Naive thymus-derived CD8-positive, alpha-beta T cell (primary cell): ENCODE data around the gene KTN1. TPM values are rescaled to one million over a fixed set of nuclear protein-coding genes. Genes with fewer than 3 reads are reported as not detected.
A peak's percentile ranks its signal among the peaks of the same experiment; 100 is the strongest.

Experiments
- ATAC-seq, 2 donors: fragments of 150-1000 bp; cut with Tn5 transposase in 1 of 2; sonication (Bioruptor Pico), chemical (Tn5 transposase) in 1 of 2; 1 replicate in 1 of 2; 2 replicates in 1 of 2; pipeline ENCODE4 v1.10.0; 2021; ENCODE audit warnings: mild to moderate bottlenecking in 2 of 2, moderate library complexity in 2 of 2
- POLR2A ChIA-PET: fragments of 350-600 bp; sonication (Branson Sonifier 250); formaldehyde crosslinking; loops from one replicate; lab custom pipeline; 2021; ENCODE audit warnings: antibody characterized with exemption; lab: Charles Lee
- DNase-seq, 10 donors: peaks; one replicate each; pipeline versions ENCODE4 v3.0.0 to v3.0.0-alpha.2; 2020 to 2022
- H3K27ac Mint-ChIP-seq, 10 donors: one replicate each; pipeline ENCODE4 v1.8.0; 2020 to 2022; ENCODE audit warnings: mild to moderate bottlenecking in 10 of 10, mixed read lengths in 10 of 10, moderate library complexity in 4 of 10, inconsistent platforms in 1 of 10
- H3K27me3 Mint-ChIP-seq, 5 donors: one replicate each; pipeline ENCODE4 v1.8.0; 2021 to 2022; ENCODE audit warnings: mixed read lengths in 5 of 5
- H3K36me3 Mint-ChIP-seq, 3 donors: one replicate each; pipeline ENCODE4 v1.8.0; 2020 to 2022; ENCODE audit warnings: mixed read lengths in 3 of 3, mild to moderate bottlenecking in 2 of 3, inconsistent platforms in 1 of 3
- H3K4me1 Mint-ChIP-seq, 4 donors: one replicate each; pipeline ENCODE4 v1.8.0; 2021 to 2022; ENCODE audit warnings: mixed read lengths in 4 of 4
- H3K4me3 Mint-ChIP-seq, 10 donors: one replicate each; pipeline ENCODE4 v1.8.0; 2020 to 2022; ENCODE audit warnings: mild to moderate bottlenecking in 10 of 10, mixed read lengths in 10 of 10, moderate library complexity in 6 of 10, inconsistent platforms in 1 of 10
- H3K9me3 Mint-ChIP-seq, 9 donors: one replicate each; pipeline ENCODE4 v1.8.0; 2020 to 2022; ENCODE audit warnings: mixed read lengths in 9 of 9, mild to moderate bottlenecking in 3 of 9, inconsistent platforms in 1 of 9, moderate library complexity in 1 of 9
- polyA plus RNA-seq, 3 donors: library from polyadenylated mRNA; unstranded; fragments of 300-500 nt; fragmentation: Illumina TruSeq; gene quantifications; one replicate each; pipeline ENCODE4 v1.2.3, GENCODE V29; 2021
- total RNA-seq, 8 experiments: library from RNA in 2 of 8; stranded (reverse) in 2 of 8; gene quantifications; one replicate each; pipeline ENCODE4 v1.2.3 and lab custom pipeline; 2021 to 2026

The KTN1 gene
- total and polyA plus RNA-seq, 5 experiments from 2014 or later = 16.1 to 142 (median 30.1) TPM

DNA sequence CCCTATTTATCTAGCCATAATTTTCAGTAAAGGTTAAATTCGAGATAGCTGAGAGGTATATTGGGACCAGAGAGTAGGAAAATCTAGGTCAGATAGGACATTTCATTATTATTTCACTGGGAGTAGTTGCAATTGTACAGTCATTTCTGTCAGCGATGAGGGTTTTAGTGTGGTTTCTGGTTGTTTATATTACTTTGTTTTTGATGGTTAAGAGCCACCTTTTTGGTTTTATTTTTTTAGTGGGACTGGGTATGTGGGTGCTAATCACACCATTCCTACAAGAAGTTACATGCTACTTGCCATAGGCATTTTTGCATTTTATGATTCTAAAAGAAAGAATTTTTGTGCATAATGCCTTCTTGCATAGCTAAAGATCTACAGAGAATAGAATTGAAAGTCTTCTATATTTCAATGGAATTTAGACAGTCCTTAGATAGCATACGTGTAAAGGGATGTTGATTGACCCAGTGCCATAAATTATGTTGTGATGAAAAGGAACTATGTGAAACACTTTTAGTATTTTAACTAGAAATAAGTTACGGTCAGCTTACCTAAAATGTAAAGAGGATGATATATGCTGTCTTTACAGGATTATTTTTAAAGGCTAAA is 85.2 kb downstream of the KTN1 start:
- POLR2A ChIA-PET = no interaction called here
- Mint-ChIP-seq H3K9me3 (no peaks in the 10 kb centered on the region), H3K36me3 (peaks cover 0 to 87% (median 15%) of the 10 kb centered on the region in 3 donors), H3K4me3 (no peak overlapping the region), H3K27me3 (no peaks in the 10 kb centered on the region), H3K27ac (peak overlapping the region in 1 of 10 donors; percentile 40), H3K4me1 (peaks cover 3 to 14% (median 6%) of the 10 kb centered on the region in 4 donors)
- no peak for DNase-seq
- no peak for ATAC-seq

DNA sequence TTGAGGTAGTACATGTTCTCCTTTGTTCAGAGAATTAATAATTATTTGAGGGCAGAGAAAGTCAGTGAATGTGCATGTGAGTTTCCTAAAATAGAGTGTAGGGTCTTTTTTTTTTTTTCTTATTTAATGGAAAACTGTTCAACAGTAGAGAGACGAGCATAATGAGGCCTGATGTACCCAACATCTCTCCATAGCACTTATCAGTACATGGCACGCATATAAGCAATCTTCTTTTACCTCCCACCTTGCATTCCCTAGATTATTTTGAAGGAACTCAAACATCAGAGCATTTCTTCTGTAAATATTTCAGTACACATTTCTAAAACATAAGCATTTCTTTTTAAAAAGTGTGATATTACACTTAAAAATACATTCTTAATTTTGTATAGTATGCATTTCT is 87.8 kb downstream of the KTN1 start:
- Mint-ChIP-seq H3K4me1 (peaks cover 3 to 14% (median 6%) of the 10 kb centered on the region in 4 donors), H3K27ac (peak overlapping the region in 2 of 10 donors; percentile 9 to 17), H3K36me3 (peaks cover 6 to 89% (median 24%) of the 10 kb centered on the region in 3 donors), H3K4me3 (no peak overlapping the region), H3K9me3 (no peaks in the 10 kb centered on the region), H3K27me3 (no peaks in the 10 kb centered on the region)
- POLR2A ChIA-PET = no interaction called here
- DNase-seq (no peak), ATAC-seq (no peak)

DNA sequence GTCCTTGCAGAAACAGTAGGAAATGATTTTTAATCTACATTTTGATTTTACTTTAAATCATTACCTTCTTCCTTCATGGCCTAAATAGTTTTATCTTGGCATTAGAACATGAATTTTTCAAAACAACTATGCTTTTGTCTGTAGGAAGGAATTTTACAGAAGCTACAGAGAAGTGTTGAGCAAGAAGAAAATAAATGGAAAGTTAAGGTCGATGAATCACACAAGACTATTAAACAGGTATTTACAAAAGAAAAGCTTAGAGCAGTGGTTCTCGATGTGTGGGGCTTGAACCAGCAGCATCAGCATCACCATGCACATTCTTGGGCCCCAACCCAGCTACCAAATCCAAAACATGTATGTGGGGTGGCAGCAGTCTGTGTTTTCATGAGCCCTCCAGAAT is 91.6 kb downstream of the KTN1 start:
- no peak overlapping the region for H3K27ac Mint-ChIP-seq
- H3K36me3 Mint-ChIP-seq = peaks cover 8 to 83% (median 30%) of the 10 kb centered on the region in 3 donors
- H3K4me1 Mint-ChIP-seq = peaks cover 0 to under 1% (median 0%) of the 10 kb centered on the region in 4 donors
- no peak for ATAC-seq
- no peak for DNase-seq
- H3K9me3 Mint-ChIP-seq = no peaks in the 10 kb centered on the region
- H3K4me3 Mint-ChIP-seq = no peak overlapping the region
- H3K27me3 Mint-ChIP-seq = no peaks in the 10 kb centered on the region
- POLR2A ChIA-PET = no interaction called here

DNA sequence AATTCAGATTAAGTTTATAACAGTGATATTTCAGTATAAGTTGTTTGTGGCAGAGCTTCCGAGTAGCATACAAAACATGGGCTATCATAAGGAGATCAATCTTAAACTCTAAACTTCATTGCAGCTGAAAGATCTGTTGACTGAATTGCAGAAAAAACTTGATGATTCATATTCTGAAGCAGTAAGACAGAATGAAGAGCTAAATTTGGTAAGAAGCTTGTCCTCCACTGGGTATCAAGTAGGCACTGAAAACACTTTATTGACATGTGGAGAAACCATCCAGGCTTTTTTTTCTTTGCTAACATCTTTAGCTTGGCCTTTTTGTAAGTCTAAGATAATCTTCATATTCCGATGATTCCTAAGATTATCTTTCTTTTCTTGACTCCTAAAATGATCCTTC is 93.0 kb downstream of the KTN1 start:
- Mint-ChIP-seq H3K9me3 (no peaks in the 10 kb centered on the region), H3K27me3 (no peaks in the 10 kb centered on the region), H3K27ac (peak overlapping the region in 1 of 10 donors; percentile 5), H3K4me3 (no peak overlapping the region), H3K4me1 (no peaks in the 10 kb centered on the region), H3K36me3 (peaks cover 8 to 73% (median 30%) of the 10 kb centered on the region in 3 donors)
- POLR2A ChIA-PET = no interaction called here
- DNase-seq = no peak
- no peak for ATAC-seq

DNA sequence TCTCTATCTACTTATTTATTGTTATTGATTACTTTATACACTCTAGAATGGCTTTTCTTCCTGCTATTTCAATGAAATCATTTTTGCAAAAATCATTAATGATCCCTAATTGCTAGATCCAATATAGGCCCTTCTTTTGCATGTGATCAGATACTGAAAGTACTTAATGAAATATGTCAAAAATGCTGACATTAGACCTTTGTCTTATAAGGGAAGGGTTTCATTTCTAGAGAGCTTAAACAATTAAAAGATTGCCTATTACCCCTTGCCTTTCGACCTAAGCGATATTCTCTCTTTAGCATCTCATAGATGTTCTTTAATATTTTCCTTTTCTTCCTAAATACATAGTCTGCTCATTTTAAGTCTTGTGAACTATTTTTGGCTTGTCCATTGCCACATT is 101.1 kb downstream of the KTN1 start:
- POLR2A ChIA-PET = no interaction called here
- peaks cover 0 to 3% (median 0%) of the 10 kb centered on the region in 4 donors for H3K4me1 Mint-ChIP-seq

DNA sequence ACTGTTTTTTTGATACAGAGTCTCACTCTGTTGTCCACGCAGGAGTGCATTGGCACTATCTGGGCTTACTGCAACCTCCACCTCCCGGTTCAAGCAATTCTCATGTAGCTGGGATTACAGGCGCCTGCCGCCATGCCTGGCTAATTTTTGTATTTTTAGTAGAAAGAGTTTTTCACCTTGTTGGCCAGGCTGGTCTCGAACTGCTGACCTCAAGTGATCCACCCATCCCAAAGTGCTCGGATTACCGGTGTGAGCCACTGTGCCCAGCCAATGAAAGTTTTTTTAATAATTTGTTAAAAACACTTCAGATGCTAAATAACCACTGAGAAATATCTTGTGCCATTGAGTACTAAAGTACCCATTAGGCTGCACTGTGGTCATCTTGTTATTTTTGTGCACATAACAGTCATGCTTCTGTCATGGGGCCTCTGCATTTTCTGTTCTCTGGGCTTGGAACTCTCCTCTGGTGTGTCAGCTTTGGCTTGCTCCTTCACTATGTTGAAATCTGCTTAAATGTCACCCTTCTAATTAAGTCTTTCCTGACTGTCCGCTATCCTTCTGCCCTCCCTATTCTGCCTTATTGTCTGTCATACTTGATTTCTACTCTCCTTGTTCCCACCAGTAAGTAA is 105.1 kb downstream of the KTN1 start:
- no peak overlapping the region for H3K4me3 Mint-ChIP-seq
- peaks cover 5 to 71% (median 34%) of the 10 kb centered on the region in 3 donors for H3K36me3 Mint-ChIP-seq

More for the DNA sequence above, 101.1 kb downstream of the KTN1 start:
- no peaks in the 10 kb centered on the region for H3K9me3 Mint-ChIP-seq
- no peak for ATAC-seq
- DNase-seq = no peak
- peaks cover 5 to 79% (median 28%) of the 10 kb centered on the region in 3 donors for H3K36me3 Mint-ChIP-seq
- no peaks in the 10 kb centered on the region for H3K27me3 Mint-ChIP-seq
- H3K4me3 Mint-ChIP-seq = no peak overlapping the region
- H3K27ac Mint-ChIP-seq = peak overlapping the region in 2 of 10 donors; percentile 52 to 68

DNA sequence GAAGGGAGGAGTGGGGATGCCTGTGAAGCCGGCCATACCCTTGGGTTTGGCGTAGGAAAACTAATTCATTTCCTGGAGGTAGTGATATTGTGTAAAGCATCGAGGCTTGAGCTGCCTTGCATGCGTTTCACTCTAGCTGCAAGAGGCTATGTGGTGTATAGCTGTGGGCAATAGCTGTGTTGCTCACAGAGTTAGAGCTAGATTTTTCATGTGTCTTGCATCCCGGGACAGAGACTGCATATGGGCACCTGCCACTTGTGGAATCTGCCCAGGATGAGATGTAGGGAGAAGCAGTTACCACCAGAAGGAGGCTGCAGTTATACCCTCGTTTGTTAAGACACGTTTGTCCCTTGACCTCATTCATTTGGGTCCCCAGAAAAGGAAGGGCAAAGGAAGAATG is 106.7 kb downstream of the KTN1 start:
- H3K27ac Mint-ChIP-seq = peak overlapping the region in 1 of 10 donors; percentile 13
- H3K36me3 Mint-ChIP-seq = peaks cover 5 to 54% (median 26%) of the 10 kb centered on the region in 3 donors
- peaks cover 0 to 5% (median 0%) of the 10 kb centered on the region in 4 donors for H3K4me1 Mint-ChIP-seq
- H3K27me3 Mint-ChIP-seq = no peaks in the 10 kb centered on the region
- POLR2A ChIA-PET = interaction anchor here (0.6 kb wide), 1 partner anchor 396 kb away, joined by 3 read pairs; no protein-coding TSS in a partner anchor
- H3K4me3 Mint-ChIP-seq = no peak overlapping the region
- ATAC-seq (no peak), DNase-seq (no peak)
- no peaks in the 10 kb centered on the region for H3K9me3 Mint-ChIP-seq

More for the DNA sequence above, 105.1 kb downstream of the KTN1 start:
- ATAC-seq (no peak), DNase-seq (no peak)
- peaks cover 0 to 5% (median 0%) of the 10 kb centered on the region in 4 donors for H3K4me1 Mint-ChIP-seq
- peak overlapping the region in 1 of 10 donors; percentile 44 for H3K27ac Mint-ChIP-seq
- H3K9me3 Mint-ChIP-seq = no peaks in the 10 kb centered on the region
- POLR2A ChIA-PET = interaction anchor here (0.6 kb wide), 1 partner anchor 100 kb away, joined by 3 read pairs; no protein-coding TSS in a partner anchor
- H3K27me3 Mint-ChIP-seq = no peaks in the 10 kb centered on the region

DNA sequence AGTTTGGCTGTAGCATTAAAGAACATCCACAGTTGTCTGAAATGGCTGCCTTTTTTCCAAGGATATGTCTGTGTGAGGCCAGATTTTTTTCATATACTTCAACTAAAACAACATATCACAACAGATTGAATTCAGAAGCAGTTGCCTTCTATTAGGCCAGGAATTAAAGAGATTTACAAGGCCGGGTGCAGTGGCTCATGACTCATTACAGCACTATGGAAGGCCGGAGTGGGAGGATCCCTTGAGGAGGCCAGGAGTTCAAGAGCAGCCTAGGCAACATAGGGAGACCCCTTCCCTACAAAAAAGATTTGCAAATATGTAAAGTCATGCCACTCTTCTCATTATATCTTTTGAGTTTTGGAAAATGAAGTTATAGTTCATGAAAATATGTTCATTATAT is 108.6 kb downstream of the KTN1 start:
- Mint-ChIP-seq H3K27ac (no peak overlapping the region), H3K27me3 (no peaks in the 10 kb centered on the region), H3K9me3 (no peaks in the 10 kb centered on the region), H3K4me1 (peaks cover 0 to 5% (median 0%) of the 10 kb centered on the region in 4 donors), H3K4me3 (no peak overlapping the region), H3K36me3 (peaks cover 5 to 38% (median 18%) of the 10 kb centered on the region in 3 donors)
- ATAC-seq (no peak), DNase-seq (no peak)
- POLR2A ChIA-PET = no interaction called here

DNA sequence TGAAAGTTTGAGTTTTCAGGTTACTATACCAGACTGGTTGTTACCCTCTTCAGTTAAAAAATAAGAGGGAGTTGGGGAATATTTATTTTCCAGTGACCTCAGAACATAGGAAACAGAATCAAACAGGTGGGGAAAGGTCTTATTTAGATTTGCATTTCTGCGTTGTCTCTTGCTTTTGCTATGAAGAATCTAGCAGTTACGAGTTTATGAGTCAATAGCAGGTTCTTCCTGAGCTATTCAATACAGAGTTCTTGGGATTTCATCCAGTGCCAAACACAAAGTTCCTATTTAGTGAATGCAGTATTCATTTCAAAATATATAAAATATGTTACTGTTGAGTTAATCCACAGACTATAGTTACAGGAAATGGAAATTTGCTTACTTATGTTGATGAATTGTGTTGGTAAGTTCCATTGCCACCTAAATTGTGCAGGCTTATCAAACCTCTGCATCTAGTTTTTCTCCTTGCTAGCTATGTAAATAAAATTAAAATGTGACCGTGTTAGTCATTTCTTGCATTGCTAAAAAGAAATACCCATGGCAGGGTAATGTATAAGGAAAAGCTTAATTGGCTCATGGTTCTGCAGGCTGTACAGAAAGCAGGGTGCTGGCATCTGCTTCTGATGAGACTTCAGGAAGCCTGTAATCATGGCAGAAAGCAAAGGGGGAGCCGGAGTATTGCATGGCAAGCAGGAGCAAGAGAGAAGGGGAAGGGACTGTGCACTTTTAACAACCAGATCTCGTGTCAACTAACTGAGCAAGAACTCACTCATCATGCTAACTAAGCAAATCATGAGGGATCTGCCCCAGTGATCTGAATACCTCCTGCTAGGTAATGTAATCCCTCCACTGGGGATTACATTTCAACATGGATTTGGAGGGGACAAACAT is 110.2 kb downstream of the KTN1 start:
- Mint-ChIP-seq H3K9me3 (no peaks in the 10 kb centered on the region), H3K27me3 (no peaks in the 10 kb centered on the region), H3K36me3 (peaks cover 4 to 23% (median 15%) of the 10 kb centered on the region in 3 donors), H3K4me1 (peaks cover 0 to 5% (median 0%) of the 10 kb centered on the region in 4 donors), H3K27ac (peak overlapping the region in 1 of 10 donors; percentile 31), H3K4me3 (no peak overlapping the region)
- POLR2A ChIA-PET = no interaction called here
- DNase-seq (no peak), ATAC-seq (no peak)

DNA sequence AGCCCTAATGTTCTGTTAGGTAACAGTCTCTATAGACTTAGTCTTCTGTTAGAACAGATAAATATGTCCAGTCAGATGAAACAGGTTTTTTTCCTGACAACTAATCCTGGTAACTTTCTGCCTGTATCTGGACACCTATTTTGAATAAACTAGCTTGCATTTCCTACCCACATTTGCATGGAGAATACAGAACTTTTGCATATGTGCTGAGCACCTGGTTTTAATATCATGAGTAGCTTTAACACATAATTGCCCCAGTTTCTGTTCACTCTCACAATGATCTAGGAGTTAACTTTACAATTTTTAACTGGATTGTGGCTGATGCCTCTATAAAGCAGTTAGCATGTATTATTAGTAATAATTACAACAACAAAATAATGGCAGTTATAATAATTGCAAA is 111.7 kb downstream of the KTN1 start:
- ATAC-seq (no peak), DNase-seq (no peak)
- Mint-ChIP-seq H3K27ac (no peak overlapping the region), H3K4me1 (no peaks in the 10 kb centered on the region), H3K9me3 (no peaks in the 10 kb centered on the region), H3K27me3 (no peaks in the 10 kb centered on the region), H3K36me3 (peaks cover 0 to 11% (median 10%) of the 10 kb centered on the region in 3 donors), H3K4me3 (no peak overlapping the region)
- POLR2A ChIA-PET = no interaction called here

DNA sequence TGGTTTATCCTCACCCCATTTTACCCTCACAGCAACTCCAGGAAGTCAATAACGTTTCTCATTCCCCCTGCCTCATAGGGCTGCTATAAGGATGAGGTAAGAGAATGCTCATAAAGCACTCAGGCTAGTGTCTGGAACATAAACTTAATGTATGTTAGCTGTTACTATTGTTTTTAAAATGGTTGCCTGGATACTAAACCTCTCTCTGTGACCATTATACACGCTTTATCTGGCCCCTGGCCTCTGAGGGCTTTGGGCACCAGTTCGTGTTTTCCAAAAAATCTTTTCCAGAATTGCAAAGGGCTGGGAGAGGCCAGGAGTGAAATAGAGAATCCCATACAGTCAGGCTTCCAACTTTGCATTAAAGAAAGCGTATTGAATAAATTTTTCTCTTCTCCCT is 113.9 kb downstream of the KTN1 start:
- no peak overlapping the region for H3K4me3 Mint-ChIP-seq
- H3K27ac Mint-ChIP-seq = peak overlapping the region in 1 of 10 donors; percentile 24
- no peak for DNase-seq
- H3K36me3 Mint-ChIP-seq = peaks cover 0 to 3% (median 0%) of the 10 kb centered on the region in 3 donors
- peaks cover 0 to 2% (median 0%) of the 10 kb centered on the region in 5 donors for H3K27me3 Mint-ChIP-seq
- H3K4me1 Mint-ChIP-seq = no peaks in the 10 kb centered on the region
- POLR2A ChIA-PET = no interaction called here
- no peaks in the 10 kb centered on the region for H3K9me3 Mint-ChIP-seq
- ATAC-seq = no peak

DNA sequence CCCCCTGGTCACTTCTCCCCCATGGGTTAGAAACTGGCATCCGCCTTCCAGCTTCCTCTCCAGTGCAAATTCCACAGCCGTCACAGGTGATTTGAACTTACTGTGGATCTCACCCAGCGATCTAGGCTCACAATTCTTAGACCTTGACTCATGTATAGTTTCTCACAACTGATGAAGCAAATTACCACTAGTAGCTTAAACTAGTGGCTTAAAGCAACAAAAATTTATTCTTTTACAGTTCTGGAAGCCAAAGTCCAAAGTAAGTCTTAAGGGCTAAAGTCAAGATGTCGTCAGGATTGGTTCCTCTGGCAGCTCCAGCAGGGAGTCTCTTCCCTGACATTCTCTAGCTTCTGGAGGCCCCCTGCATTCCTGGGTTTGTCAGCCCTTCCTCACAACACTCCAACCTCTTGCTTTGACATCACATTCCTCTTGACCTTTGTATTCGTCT is 117.4 kb downstream of the KTN1 start:
- Mint-ChIP-seq H3K9me3 (peaks cover 0 to 5% (median 1%) of the 10 kb centered on the region in 9 donors), H3K36me3 (peaks cover 12 to 18% (median 12%) of the 10 kb centered on the region in 3 donors), H3K4me1 (peaks cover 0 to 2% (median 0%) of the 10 kb centered on the region in 4 donors), H3K4me3 (no peak overlapping the region), H3K27me3 (peaks cover 0 to 2% (median 0%) of the 10 kb centered on the region in 5 donors), H3K27ac (peak overlapping the region in 1 of 10 donors; percentile 58)
- DNase-seq = no peak
- no peak for ATAC-seq
- POLR2A ChIA-PET = no interaction called here
